Activated CD8-positive, alpha-beta memory T cell treated with anti-CD3 and anti-CD28 coated beads for 36 hours (primary cell): ENCODE results near the gene ASB4. TPM values are rescaled to one million over a fixed set of nuclear protein-coding genes. Genes with fewer than 3 reads are reported as not detected.
"Not testable (repeated sequence)": the region's sequence is repeated elsewhere in the genome, so short reads cannot be mapped to it uniquely, and the experiment has no call there.

Experiments used
- CTCF ChIA-PET: fragments of 350-600 bp; sonication (Branson Sonifier 250); formaldehyde crosslinking; loops from one replicate; lab custom pipeline; 2021; ENCODE audit warnings: antibody characterized with exemption; lab: Charles Lee
- POLR2A ChIA-PET: fragments of 350-600 bp; sonication (Branson Sonifier 250); formaldehyde crosslinking; loops from one replicate; lab custom pipeline; 2021; ENCODE audit warnings: antibody characterized with exemption; lab: Charles Lee
- total RNA-seq, 2 experiments: library from RNA; stranded (reverse); gene quantifications; one replicate each; pipeline ENCODE4 v1.2.3, GENCODE V29; 2021

The ASB4 gene
- not detected for total RNA-seq

GRCh38 chr7:95485391-95486123 is at the start of gene ASB4:
TSS of gene ASB4 (plus strand) at chr7:95485943. CDS start at chr7:95485972, 29 bp downstream.
- CTCF ChIA-PET: no interaction called here
- POLR2A ChIA-PET: no interaction called here

DNA sequence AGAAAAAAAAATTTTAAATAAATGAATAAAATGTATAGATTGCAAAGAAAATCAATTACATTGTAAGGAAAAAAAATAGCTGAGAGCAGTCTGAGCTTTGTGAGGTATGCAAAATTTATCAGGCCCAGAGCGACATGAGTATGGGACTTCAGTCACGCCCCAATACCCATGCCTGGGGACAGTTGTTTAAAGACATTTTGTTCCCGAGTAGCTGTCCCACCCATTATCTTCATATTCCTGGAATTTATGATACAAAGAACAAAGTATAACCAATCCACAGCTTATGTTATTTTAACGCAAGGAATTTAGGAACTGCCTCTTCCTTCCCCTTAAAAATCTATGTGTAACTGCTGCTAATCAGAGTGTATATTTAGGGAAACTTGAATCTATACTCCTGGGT is 49.3 kb upstream of the ASB4 start:
- ChIA-PET POLR2A (no interaction called here), CTCF (interaction anchor here (0.7 kb wide), 1 partner anchor 65 kb away, joined by 3 read pairs; no protein-coding TSS in a partner anchor)

DNA sequence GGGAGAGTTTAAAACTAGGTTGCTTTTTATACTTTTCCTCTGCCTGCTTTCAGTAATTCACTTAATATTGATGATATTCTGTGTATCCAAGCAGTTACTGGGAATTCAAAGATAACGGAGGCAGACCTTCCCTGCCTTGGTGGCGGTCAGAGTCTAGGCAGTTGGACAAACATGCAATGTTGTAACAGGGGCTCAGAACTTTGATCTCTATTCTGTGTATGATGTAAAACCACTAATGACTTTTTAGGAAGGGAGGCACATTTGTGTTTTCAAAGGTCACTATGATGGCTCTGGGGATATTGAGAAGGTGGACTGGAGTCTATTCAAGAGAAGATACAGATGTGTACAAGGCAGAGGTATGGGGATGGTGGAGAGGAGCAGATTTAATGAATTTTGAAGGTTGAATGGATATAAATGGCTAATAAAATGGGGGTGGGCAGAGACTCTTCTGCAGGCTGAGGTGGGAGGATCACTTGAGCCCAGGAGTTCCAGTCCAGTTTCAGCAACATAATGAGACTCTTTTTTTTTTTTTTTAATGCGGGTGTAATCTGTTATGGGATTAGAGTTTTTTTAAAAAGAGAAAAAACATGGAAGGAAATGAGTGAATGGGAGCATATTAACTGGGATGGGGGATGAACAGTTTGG is 45.2 kb upstream of the ASB4 start:
- ChIA-PET CTCF (no interaction called here), POLR2A (no interaction called here)

GRCh38 chr7:95441042-95441823 is 44.5 kb upstream of the ASB4 start:
- ChIA-PET POLR2A (no interaction called here), CTCF (no interaction called here)

GRCh38 chr7:95444796-95445195 is 40.9 kb upstream of the ASB4 start:
- CTCF ChIA-PET: no interaction called here
- POLR2A ChIA-PET: no interaction called here

- ChIA-PET CTCF (no interaction called here), POLR2A (no interaction called here)
These were observed 39.1 kb upstream of the ASB4 start for GRCh38 chr7:95446618-95447017.

DNA sequence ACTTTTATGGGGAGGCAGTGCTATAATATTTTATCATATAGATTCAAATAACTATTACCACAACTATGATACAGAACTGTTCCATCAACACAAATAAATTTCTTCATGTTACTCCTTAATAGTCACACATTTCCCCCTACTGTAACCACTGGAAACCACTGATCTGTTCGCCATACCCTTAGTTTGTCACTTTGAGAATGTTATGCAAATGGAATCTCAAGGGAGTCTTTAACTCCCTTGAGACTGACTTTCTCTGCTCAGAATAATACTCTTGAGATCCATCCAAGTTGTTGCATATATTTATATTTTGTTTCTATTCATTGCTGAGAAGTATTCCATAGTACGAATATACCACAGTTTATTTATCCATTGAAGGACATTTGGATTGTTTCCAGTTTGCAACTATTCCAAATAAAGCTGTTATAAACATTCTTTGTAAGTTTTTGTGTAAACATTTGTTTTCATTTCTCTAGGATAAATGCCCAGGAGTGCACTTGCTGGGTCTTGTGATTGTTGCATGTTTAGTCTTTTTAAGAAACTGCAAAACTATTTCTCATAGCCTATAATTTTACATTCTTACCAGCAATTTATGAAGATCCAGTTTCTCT is 31.2 kb upstream of the ASB4 start:
- CTCF ChIA-PET: no interaction called here
- POLR2A ChIA-PET: no interaction called here

- ChIA-PET POLR2A (no interaction called here), CTCF (no interaction called here)
These were observed 27.8 kb upstream of the ASB4 start for GRCh38 chr7:95457947-95458346.

GRCh38 chr7:95460653-95461052 is 25.1 kb upstream of the ASB4 start:
- POLR2A ChIA-PET: not testable (repeated sequence)
- CTCF ChIA-PET: interaction anchor here (0.6 kb wide), 1 partner anchor 15 kb away, joined by 3 read pairs; no protein-coding TSS in a partner anchor

- ChIA-PET POLR2A (no interaction called here), CTCF (no interaction called here)
These were observed 17.7 kb upstream of the ASB4 start for GRCh38 chr7:95467912-95468607.

DNA sequence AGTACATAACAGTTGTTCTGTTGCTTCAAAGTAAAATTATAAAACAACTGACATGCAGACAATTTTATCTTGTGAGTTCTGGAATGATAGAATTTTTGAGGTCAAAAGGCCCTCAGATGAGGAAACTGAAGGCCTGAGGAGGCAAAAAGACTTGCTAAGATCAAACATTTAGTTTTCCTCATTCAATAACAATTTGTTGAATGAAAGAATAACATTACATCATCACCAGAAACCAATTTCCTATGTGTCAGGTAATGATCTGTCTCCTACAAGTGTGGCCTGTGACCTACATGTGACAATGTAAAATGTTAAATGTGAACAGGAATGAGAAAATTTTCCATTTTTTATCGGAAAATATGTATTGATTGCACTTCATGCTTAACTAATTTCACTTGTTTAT is 16.6 kb upstream of the ASB4 start:
- ChIA-PET POLR2A (no interaction called here), CTCF (no interaction called here)

GRCh38 chr7:95469848-95470247 is 15.9 kb upstream of the ASB4 start:
- ChIA-PET CTCF (no interaction called here), POLR2A (no interaction called here)

- ChIA-PET CTCF (no interaction called here), POLR2A (no interaction called here)
These were observed 15.3 kb upstream of the ASB4 start for GRCh38 chr7:95470452-95470851.

DNA sequence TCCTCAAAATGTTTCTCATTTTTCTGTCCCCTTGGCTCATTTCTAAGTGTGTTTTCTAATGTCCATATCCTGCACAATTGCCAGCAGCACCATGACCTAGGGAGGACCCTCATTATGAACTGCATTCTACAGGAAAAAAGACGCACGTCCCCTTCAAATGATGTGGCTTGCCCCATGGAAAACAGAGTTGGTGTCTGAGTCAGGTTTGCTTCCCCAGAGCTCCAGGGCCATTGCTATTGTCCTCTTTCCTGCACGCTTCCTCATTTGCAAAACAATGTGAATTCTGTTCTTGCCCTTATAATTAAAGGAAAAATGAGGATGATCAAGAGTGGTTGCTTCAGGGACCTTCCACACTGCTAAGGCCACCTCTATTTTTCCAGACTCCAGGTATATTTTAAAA is 14.7 kb upstream of the ASB4 start:
- ChIA-PET POLR2A (no interaction called here), CTCF (no interaction called here)

- POLR2A ChIA-PET: no interaction called here
- CTCF ChIA-PET: interaction anchor here (0.6 kb wide), 1 partner anchor 322 kb away, joined by 3 read pairs; no protein-coding TSS in a partner anchor
These were observed 13.1 kb upstream of the ASB4 start for GRCh38 chr7:95472581-95473161.

DNA sequence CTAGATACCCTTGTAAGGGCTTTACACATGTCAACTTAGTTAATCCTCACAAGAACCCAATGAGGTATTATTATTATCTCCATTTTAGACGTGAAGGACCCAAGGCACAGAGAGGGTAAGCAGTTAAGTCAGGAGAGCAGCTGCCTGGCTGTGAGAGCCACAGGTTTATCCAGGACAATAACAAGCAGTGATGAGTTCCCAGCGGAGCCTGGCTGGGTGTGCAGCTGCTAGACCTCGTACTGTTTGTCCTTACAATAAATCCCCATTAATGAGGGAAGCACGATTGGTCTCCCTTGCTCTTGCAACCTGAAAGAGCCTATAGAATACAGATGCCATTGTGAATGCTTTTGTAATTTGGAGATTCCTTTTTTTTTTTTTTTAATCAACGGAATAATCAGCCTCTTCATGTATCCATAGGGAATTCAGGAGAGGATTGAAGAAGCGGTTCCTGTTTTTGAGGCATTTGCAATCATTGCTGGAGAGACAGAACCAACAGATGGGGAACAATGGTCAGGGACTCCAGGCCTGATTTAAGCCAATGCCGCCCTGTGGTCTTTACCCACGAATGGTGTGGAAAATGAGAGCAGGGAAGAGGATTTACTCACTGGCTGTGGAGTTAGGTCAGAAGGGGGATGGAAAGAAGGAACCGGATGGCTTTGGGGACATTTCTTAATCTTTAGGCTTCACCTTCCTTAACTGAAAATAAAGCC is 12.3 kb upstream of the ASB4 start:
- ChIA-PET CTCF (no interaction called here), POLR2A (no interaction called here)

DNA sequence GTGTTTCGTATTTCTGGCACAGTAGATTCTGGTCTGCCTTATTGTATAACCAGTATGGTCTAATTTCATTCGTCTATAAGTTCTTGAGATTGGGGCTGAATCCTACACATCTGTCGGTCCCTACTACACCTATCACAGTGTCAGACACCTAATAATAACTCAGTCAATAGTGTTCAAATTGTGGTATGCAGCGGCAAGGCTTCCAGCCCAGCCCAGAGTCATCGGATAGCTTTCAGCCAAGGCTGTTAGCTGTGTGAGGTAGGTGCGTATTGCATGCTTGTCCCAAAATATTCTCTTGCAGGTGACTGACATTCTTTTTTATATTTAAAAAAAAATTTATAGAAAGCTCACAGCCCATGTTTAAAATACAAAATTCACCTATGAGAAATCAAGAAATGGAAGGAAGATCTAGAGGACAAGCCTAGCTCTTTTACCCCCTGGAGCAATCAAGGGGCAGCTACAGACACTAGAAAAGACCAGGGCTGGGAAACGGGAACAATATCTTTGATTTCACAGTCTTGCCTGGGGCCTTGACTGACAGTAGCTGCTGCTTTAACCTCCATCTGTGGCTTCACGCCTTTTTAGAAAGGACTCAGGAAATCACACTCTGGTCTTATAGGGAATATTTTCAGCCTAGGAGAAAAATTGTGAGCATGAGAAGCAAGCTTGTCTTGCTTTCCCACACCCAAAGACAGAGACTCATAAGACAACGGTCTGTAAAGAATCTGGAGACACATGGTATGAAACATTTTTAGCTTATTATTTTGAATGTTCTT is 9.5 kb upstream of the ASB4 start:
- POLR2A ChIA-PET: no interaction called here
- CTCF ChIA-PET: interaction anchor here (0.5 to 1.5 kb wide), 4 partner anchors 12 to 80 kb away, joined by 3 to 5 read pairs (median 3); partner anchors contain the start of gene PON3
